Activated gamma-delta T cell treated with Interleukin-2 at 50 U/mL for 16 hours (primary cell): Measurements from ENCODE around the gene PLEKHG1.

ENCODE experiments used
- DNase-seq: peaks from one replicate; pipeline ENCODE4 v3.0.0-alpha.2; 2020

The PLEKHG1 gene

GRCh38 chr6:150622476-150622875, 22.8 kb downstream of the PLEKHG1 start:
- no peak for DNase-seq

DNA sequence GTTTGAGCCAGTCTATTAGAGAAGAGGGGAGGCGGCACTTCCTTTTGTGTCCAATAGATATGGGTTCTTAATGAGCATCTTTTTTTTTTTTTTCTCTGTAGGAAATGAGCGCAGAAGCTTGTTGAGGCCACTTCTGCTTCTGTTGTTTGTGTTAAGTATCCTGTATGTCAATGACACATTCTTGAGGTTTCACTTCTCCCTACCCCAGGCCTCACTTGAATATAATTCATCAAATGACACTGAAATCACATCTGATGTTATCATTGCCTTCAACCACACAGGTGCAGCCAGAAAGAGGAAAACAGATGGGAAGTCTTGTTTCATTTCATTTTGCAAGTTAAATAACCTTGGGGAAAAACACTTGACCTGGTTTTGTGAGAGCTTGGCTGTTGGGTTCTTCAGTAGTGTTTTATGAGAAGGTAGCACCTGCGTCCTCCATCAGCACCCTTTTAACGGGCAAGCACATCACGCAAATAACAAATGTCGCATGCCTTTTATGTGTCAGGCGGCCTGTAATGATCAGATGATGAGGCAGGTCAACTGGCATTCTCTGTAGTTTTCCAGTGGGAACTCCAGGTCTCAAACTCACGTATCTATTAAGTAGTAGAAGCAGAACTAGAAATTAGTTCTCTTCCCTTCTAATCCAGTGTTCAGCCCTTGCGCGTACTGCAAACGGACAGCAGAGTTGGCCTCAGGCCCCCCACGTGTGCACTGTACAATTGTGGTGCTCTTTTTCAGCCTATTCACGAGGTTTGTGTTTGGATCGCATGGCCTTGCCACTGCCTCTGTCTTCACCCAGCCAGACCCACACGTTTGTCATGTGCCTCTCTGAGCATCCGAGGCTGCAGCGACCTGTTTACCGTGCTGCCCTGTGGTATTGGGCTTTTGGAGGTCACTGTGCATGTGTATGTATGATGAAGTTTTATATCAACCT, 23.5 kb downstream of the PLEKHG1 start:
- DNase-seq, result no peak

DNA sequence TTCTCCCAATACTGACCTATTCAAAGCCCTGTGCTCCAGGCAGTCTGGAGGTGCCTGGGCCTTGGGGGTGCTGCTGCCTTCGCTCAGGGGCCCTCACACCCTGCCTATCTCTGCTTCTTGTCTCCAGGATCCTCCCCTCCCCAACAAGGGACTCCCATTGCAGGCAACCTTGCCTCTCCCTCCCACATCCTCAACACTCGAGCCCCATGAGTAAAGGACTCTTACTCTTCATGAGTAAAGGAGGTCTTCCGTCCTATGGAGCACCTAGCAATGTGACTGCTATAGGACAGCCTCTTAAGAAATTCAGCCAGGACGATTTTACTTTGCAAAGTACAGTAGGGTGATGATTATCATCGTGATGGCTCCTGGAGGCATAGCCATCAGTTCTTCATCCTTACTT, 24.5 kb downstream of the PLEKHG1 start:
- no peak for DNase-seq

- no peak for DNase-seq
Observed at GRCh38 chr6:150625927-150626326, 26.2 kb downstream of the PLEKHG1 start.

- no peak for DNase-seq
Observed at GRCh38 chr6:150627154-150627553, 27.5 kb downstream of the PLEKHG1 start.

DNA sequence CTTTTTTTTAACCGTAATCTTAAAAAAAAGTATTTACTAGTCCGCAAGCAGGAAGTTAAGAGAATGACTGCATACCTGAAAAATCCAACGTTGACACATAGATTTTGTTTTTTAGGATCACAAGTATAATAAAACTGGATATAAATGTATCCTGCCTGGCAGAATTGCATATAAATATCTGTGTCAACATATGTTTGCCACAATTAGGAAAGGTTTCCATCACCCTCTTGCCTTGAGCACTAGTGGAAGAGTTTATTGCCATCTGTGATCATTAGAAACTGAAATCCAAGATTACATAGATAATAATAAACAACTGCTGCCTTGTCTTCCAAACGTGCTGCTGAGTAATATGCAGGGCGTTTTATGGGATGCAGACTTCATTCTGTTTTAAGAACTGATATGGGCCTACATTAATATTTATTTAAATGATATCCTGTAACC, 27.9 kb downstream of the PLEKHG1 start:
- DNase-seq, result no peak

DNA sequence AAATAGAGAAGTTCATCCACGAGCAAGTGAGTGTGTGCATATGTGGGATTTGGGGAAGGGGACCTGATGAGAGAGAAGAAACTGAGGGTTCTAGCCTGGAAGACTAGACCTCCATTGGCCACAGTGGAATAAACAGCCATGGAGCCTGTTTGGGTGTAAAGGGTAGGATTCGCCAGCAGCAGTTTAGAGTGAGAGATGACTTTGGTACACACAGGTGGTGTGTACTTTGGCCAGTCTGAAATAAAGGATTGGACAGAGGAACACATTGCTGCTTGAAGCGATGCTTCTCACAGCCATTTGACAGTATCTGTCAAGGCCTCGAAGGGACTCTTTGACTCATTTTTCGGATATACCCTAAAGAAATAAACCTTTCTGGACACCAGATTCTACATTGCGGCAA, 29.2 kb downstream of the PLEKHG1 start:
- DNase-seq, result no peak

DNA sequence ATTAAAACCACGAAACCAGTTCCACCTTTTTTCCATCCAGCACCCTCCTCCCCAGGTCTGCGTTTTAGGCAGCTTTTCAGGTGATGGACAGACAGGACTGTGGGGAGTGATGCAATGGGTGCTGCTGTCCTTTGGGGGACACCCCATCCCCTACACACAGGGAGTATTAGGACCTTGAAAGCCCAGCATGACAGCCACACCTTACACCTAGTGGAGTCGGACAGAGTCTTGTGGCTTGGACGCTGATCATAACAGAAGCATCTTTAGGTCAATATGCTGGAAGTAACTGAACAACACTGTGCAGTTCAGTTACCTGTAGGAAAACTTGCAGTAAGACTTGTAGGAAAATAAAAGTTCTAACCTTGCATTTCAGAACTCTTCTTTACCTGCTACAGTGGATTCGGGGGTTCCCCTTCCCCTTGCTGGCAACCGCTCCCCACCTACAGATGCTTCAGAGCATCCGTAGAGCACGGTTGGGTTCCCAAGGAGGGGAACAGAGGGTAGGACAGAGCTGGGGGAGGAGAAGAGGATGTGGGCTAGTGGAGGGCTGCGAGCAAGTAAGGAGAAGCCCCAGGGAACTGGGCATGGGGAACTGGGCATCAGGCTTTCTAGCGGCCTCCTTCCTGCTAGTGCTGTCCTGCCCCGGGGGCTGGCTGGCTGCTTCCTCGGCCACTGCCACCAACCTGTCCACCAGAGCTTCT, 31.7 kb downstream of the PLEKHG1 start:
- DNase-seq, result no peak

GRCh38 chr6:150631984-150632642, 32.4 kb downstream of the PLEKHG1 start:
- DNase-seq, result no peak

GRCh38 chr6:150632785-150633485, 33.2 kb downstream of the PLEKHG1 start:
- no peak for DNase-seq

- DNase-seq, result no peak
Observed at GRCh38 chr6:150633486-150633834, 33.8 kb downstream of the PLEKHG1 start.

GRCh38 chr6:150634176-150634963, 34.7 kb downstream of the PLEKHG1 start:
- no peak for DNase-seq

GRCh38 chr6:150634964-150635292, 35.2 kb downstream of the PLEKHG1 start:
- DNase-seq, result no peak

GRCh38 chr6:150635906-150636514, 36.3 kb downstream of the PLEKHG1 start:
- no peak for DNase-seq

DNA sequence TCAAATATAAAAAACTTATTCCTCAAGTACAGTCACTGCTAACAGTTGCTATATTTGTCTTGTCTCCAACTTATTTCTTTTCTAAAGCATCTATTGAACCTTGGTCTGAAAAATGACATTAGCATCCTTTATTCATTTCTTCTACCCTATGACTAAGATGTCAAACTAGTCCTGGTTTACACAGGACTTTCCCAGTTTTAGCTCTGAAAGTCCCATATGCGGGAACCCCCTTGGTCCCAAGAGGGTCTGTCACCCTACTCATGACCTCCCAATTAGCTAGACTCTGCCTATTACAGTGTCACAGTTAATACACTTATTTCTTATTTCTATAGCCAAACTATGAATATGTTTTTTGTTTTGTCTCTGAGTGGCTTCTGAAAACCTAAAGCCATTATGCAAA, 37.1 kb downstream of the PLEKHG1 start:
- no peak for DNase-seq

GRCh38 chr6:150637266-150637665, 37.6 kb downstream of the PLEKHG1 start:
- DNase-seq, result no peak

DNA sequence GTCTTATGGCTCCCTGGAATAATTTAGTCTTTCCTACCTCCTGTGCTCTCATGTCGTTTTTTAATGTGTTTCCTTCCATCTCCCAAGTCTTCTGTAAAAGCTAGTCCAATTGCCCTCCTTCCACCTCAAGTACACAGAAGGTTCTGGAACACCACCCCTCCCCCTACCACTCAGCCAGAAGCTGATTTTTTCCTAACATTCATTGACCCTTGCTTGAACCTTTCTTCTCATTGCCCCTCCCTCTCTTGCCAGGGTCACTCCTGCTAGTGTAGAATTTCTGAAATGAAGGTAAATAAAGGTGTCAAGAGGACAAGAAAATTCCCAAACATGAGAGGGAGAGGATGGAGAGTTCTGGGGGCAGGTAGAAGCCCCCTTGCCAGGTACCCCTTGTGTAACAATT, 38.6 kb downstream of the PLEKHG1 start:
- no peak for DNase-seq

DNA sequence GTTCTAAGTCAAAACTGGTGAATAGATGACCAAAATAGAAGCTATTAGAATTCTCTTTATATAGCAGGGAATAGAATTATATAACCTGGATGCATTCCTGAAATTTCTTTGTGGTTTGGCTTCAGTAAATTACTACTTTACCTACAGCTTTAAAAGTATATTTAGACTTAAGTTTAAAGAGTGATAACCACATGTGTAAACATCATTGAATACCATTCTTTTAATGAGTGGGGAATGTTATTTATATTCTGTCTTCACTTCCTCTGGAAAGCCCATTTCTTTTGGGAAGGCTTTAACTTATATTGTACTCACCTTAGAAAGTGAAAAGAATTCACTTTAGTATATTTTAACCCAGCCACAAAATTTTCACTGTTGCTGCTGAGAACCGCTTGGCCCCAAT, 39.1 kb downstream of the PLEKHG1 start:
- no peak for DNase-seq

- no peak for DNase-seq
Observed at GRCh38 chr6:150639823-150640331, 40.2 kb downstream of the PLEKHG1 start.

- DNase-seq, result no peak
Observed at GRCh38 chr6:150640556-150641209, 41.0 kb downstream of the PLEKHG1 start.
